ENCODE results near the gene TGFB2.

The TGFB2 gene

GRCh38 chr1:218390618-218391017, 45.5 kb downstream of the TGFB2 start:
- no peak for DNase-seq (ENCODE audit: low spot score)

GRCh38 chr1:218392780-218393179, 47.6 kb downstream of the TGFB2 start:
- no peak for DNase-seq (ENCODE audit: low spot score)

GRCh38 chr1:218394416-218394815, 49.3 kb downstream of the TGFB2 start:
- no peak for DNase-seq (ENCODE audit: low spot score)

GRCh38 chr1:218394989-218395388, 49.9 kb downstream of the TGFB2 start:
- no peak for DNase-seq (ENCODE audit: low spot score)

GRCh38 chr1:218395916-218396315, 50.8 kb downstream of the TGFB2 start:
- no peak for DNase-seq (ENCODE audit: low spot score)

- no peak for DNase-seq (ENCODE audit: low spot score)
These were observed 52.7 kb downstream of the TGFB2 start for GRCh38 chr1:218397752-218398339.

GRCh38 chr1:218400624-218401023, 55.5 kb downstream of the TGFB2 start:
- DNase-seq (ENCODE audit: low spot score), result no peak

- DNase-seq (ENCODE audit: low spot score), result no peak
These were observed 56.4 kb downstream of the TGFB2 start for GRCh38 chr1:218401441-218401997.

GRCh38 chr1:218401998-218402785, 57.1 kb downstream of the TGFB2 start:
- DNase-seq (ENCODE audit: low spot score), result no peak

- no peak for DNase-seq (ENCODE audit: low spot score)
These were observed 57.6 kb downstream of the TGFB2 start for GRCh38 chr1:218402786-218403120.

GRCh38 chr1:218403300-218403699, 58.2 kb downstream of the TGFB2 start:
- DNase-seq (ENCODE audit: low spot score), result no peak

- DNase-seq (ENCODE audit: low spot score), result no peak
These were observed 62.5 kb downstream of the TGFB2 start for GRCh38 chr1:218407630-218408029.

GRCh38 chr1:218408135-218408534, 63.0 kb downstream of the TGFB2 start:
- DNase-seq (ENCODE audit: low spot score), result no peak

GRCh38 chr1:218408942-218409341, 63.8 kb downstream of the TGFB2 start:
- no peak for DNase-seq (ENCODE audit: low spot score)

- no peak for DNase-seq (ENCODE audit: low spot score)
These were observed 64.9 kb downstream of the TGFB2 start for GRCh38 chr1:218409946-218410510.

- DNase-seq (ENCODE audit: low spot score), result no peak
These were observed 66.0 kb downstream of the TGFB2 start for GRCh38 chr1:218411101-218411500.

GRCh38 chr1:218412171-218412570, 67.0 kb downstream of the TGFB2 start:
- no peak for DNase-seq (ENCODE audit: low spot score)

- no peak for DNase-seq (ENCODE audit: low spot score)
These were observed 68.0 kb downstream of the TGFB2 start for GRCh38 chr1:218413179-218413578.

- DNase-seq (ENCODE audit: low spot score), result no peak
These were observed 69.1 kb downstream of the TGFB2 start for GRCh38 chr1:218414060-218414728.

GRCh38 chr1:218415726-218416125, 70.6 kb downstream of the TGFB2 start:
- no peak for DNase-seq (ENCODE audit: low spot score)

- DNase-seq (ENCODE audit: low spot score), result no peak
These were observed 76.4 kb downstream of the TGFB2 start for GRCh38 chr1:218421531-218421930.

- no peak for DNase-seq (ENCODE audit: low spot score)
These were observed 79.4 kb downstream of the TGFB2 start for GRCh38 chr1:218424502-218424901.

Measured in globus pallidus (tissue), 1 donor.